MCF 10A (cell line): ENCODE results near the gene CEP128. TPM values are rescaled to one million over a fixed set of nuclear protein-coding genes. Genes with fewer than 3 reads are reported as not detected.

ENCODE experiments used
- BruUV-seq: library from RNA; stranded (reverse); fragments of 400-500 nt; replicated peaks from 2 replicates; lab custom pipeline; 2021; lab: Mats Ljungman, UMichigan
- CTCF ChIA-PET: fragments of 300-600 bp; sonication (Branson Sonifier 250); formaldehyde crosslinking; extraction: SDS; loops from one replicate; lab custom pipeline; 2021; ENCODE audit warnings: antibody characterized with exemption, inconsistent platforms; lab: Yijun Ruan, JAX
- POLR2A ChIA-PET: fragments of 300-600, 350-650 bp; sonication (Branson Sonifier 250); formaldehyde crosslinking; extraction: SDS; loops from one replicate; lab custom pipeline; 2020; ENCODE audit warnings: antibody characterized with exemption, inconsistent platforms; lab: Yijun Ruan, JAX
- DNase-seq: peaks from one replicate; pipeline ENCODE4 v3.0.0-alpha.2; 2018; ENCODE audit not compliant: unreplicated experiment
- H3K27ac Mint-ChIP-seq: one replicate; pipeline ENCODE4 v1.8.0; 2022; ENCODE audit warnings: mild to moderate bottlenecking, low read depth, mixed read lengths; ENCODE audit not compliant: unreplicated experiment
- H3K27me3 Mint-ChIP-seq: one replicate; pipeline ENCODE4 v1.8.0; 2022; ENCODE audit warnings: mixed read lengths; ENCODE audit not compliant: insufficient read depth, unreplicated experiment
- H3K36me3 Mint-ChIP-seq: one replicate; pipeline ENCODE4 v1.8.0; 2022; ENCODE audit warnings: mild to moderate bottlenecking, moderate library complexity, mixed read lengths; ENCODE audit not compliant: insufficient read depth, unreplicated experiment
- H3K4me1 Mint-ChIP-seq: one replicate; pipeline ENCODE4 v1.8.0; 2022; ENCODE audit warnings: mixed read lengths; ENCODE audit not compliant: insufficient read depth, unreplicated experiment
- H3K4me3 Mint-ChIP-seq: one replicate; pipeline ENCODE4 v1.8.0; 2022; ENCODE audit warnings: mild to moderate bottlenecking, moderate library complexity, mixed read lengths; ENCODE audit not compliant: unreplicated experiment
- H3K9me3 Mint-ChIP-seq: one replicate; pipeline ENCODE4 v1.8.0; 2022; ENCODE audit warnings: mixed read lengths; ENCODE audit not compliant: unreplicated experiment
- intact Hi-C: fragments of 100-400 bp; cut with micrococcal nuclease; formaldehyde crosslinking; loops from 2 replicates; pipeline ENCODE4 v1.14.1; 2022
- total RNA-seq: library from RNA; stranded (reverse); gene quantifications from 2 replicates; pipeline ENCODE4 v1.2.3, GENCODE V29; 2022
- TF ChIP-seq, protein P1 (sequence below): fragments of 200-600 bp; IDR thresholded peaks from one replicate; pipeline ENCODE4 v1.8.0; 2022; ENCODE audit warnings: antibody characterized with exemption, mild to moderate bottlenecking; ENCODE audit not compliant: unreplicated experiment

CEP128 gene
- total RNA-seq, 1 experiment from 2014 or later, result 12.5 TPM

DNA sequence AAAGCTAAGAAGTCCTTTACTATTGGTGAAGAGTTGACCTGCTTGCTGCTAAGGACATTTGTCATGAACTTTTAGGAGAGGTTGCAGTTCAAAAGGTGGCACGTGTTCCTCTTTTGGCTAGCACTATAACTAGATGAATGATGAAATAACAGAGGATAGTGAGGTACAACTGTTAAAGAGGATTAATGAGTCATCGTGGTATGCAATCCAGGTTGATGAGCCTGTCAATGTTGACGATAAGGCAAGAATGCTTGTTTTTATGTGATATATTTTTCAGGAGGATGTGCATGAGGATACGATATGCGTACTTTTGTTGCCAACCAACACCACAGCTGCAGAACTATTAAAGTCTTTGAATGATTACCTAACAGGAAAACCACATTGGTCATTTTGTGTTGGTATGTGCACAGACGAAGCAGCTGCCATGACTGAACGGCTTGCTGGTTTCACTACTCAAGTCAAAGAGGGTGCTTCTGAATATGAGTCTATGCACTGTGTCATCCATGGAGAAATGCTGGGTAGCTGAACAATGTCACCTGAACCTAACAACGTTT, 10.6 kb downstream of the CEP128 start:
- Mint-ChIP-seq H3K9me3 (no peaks in the 10 kb centered on the region), H3K4me3 (peak overlapping the region; percentile 63), H3K27me3 (no peaks in the 10 kb centered on the region), H3K4me1 (peaks cover 16% of the 10 kb centered on the region), H3K27ac (peak overlapping the region; percentile 77), H3K36me3 (no peaks in the 10 kb centered on the region)
- intact Hi-C loops, result no loop called here
- no TSS peak for BruUV-seq
- ChIA-PET POLR2A (interaction anchor here (0.5 to 1.4 kb wide), 5 partner anchors 10 to 582 kb away, joined by 3 to 9 read pairs (median 3); partner anchors contain the start of gene CEP128), CTCF (interaction anchor here (0.8 to 1.1 kb wide), 3 partner anchors 59 to 240 kb away, joined by 3 to 4 read pairs (median 3); no protein-coding TSS in a partner anchor)
- peak; percentile 73 for DNase-seq
- TF ChIP-seq, protein P1, sequence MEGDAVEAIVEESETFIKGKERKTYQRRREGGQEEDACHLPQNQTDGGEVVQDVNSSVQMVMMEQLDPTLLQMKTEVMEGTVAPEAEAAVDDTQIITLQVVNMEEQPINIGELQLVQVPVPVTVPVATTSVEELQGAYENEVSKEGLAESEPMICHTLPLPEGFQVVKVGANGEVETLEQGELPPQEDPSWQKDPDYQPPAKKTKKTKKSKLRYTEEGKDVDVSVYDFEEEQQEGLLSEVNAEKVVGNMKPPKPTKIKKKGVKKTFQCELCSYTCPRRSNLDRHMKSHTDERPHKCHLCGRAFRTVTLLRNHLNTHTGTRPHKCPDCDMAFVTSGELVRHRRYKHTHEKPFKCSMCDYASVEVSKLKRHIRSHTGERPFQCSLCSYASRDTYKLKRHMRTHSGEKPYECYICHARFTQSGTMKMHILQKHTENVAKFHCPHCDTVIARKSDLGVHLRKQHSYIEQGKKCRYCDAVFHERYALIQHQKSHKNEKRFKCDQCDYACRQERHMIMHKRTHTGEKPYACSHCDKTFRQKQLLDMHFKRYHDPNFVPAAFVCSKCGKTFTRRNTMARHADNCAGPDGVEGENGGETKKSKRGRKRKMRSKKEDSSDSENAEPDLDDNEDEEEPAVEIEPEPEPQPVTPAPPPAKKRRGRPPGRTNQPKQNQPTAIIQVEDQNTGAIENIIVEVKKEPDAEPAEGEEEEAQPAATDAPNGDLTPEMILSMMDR, result no peak

- Mint-ChIP-seq H3K36me3 (no peaks in the 10 kb centered on the region), H3K4me1 (peaks cover 16% of the 10 kb centered on the region), H3K27me3 (no peaks in the 10 kb centered on the region), H3K4me3 (no peak overlapping the region), H3K9me3 (no peaks in the 10 kb centered on the region), H3K27ac (no peak overlapping the region)
- no TSS peak for BruUV-seq
- CTCF ChIA-PET, result interaction anchor here (0.8 kb wide), 1 partner anchor 241 kb away, joined by 3 read pairs; no protein-coding TSS in a partner anchor
- POLR2A ChIA-PET, result interaction anchor here (0.5 to 1.4 kb wide), 3 partner anchors 10 to 399 kb away, joined by 3 to 6 read pairs (median 3); no protein-coding TSS in a partner anchor
- no peak for DNase-seq
- intact Hi-C loops, result no loop called here
- TF ChIP-seq, protein P1, result no peak
These were observed 11.4 kb downstream of the CEP128 start for GRCh38 chr14:80930095-80930494.

GRCh38 chr14:80927083-80927989, 14.2 kb downstream of the CEP128 start:
- ChIA-PET POLR2A (no interaction called here), CTCF (interaction anchor here (0.6 to 0.7 kb wide), 2 partner anchors 14 to 69 kb away, joined by 3 to 6 read pairs; partner anchors contain the start of gene CEP128)
- intact Hi-C loops, result no loop called here
- H3K4me1 Mint-ChIP-seq, result peaks cover 20% of the 10 kb centered on the region
- H3K9me3 Mint-ChIP-seq, result no peaks in the 10 kb centered on the region
- no peak overlapping the region for H3K4me3 Mint-ChIP-seq
- DNase-seq, result no peak
- TF ChIP-seq, protein P1, result no peak
- BruUV-seq, result no TSS peak
- no peaks in the 10 kb centered on the region for H3K36me3 Mint-ChIP-seq
- H3K27me3 Mint-ChIP-seq, result no peaks in the 10 kb centered on the region
- no peak overlapping the region for H3K27ac Mint-ChIP-seq
